Testis (tissue), 3 donors: ENCODE measurements around the gene SPARC. TPM values are rescaled to one million over a fixed set of nuclear protein-coding genes. Genes with fewer than 3 reads are reported as not detected.

ENCODE experiments used
- DNase-seq: peaks from one replicate; pipeline ENCODE4 v3.0.0-alpha.2; 2019
- H3K27ac ChIP-seq, 2 donors: fragments of 200-600 bp; sonication (generic); one replicate each; pipeline ENCODE4 v1.5.1; 2019
- H3K27me3 ChIP-seq: fragments of 200-600 bp; sonication (generic); one replicate; pipeline ENCODE4 v1.5.1; 2019
- H3K36me3 ChIP-seq: fragments of 200-600 bp; sonication (generic); one replicate; pipeline ENCODE4 v1.5.1; 2017; ENCODE audit warnings: low read depth; ENCODE audit errors: missing control alignments
- H3K4me1 ChIP-seq: fragments of 200-600 bp; sonication (generic); one replicate; pipeline ENCODE4 v1.5.1; 2019
- H3K4me3 ChIP-seq, 2 donors: fragments of 200-600 bp; sonication (generic); one replicate each; pipeline ENCODE4 v1.5.1; 2017 to 2019
- H3K9me3 ChIP-seq: fragments of 200-600 bp; sonication (generic); one replicate; pipeline ENCODE4 v1.5.1; 2017
- CTCF ChIP-seq, 3 experiments: fragments of 450-650 bp in 2 of 3; fragments of 200-600 bp in 1 of 3; sonication (generic) in 1 of 3; IDR thresholded peaks; one replicate each; pipeline ENCODE4 v1.5.1; 2016 to 2019; ENCODE audit warnings: antibody characterized with exemption in 3 of 3, mild to moderate bottlenecking in 2 of 3, moderate library complexity in 1 of 3
- POLR2A ChIP-seq: fragments of 450-650 bp; IDR thresholded peaks from one replicate; pipeline ENCODE4 v1.6.1; 2017; ENCODE audit warnings: antibody characterized with exemption, mild to moderate bottlenecking, moderate library complexity
- WGBS, 2 donors: methylation state at CpG; one replicate each; pipeline ENCODE4 v1.1.5; 2018; 5-methylcytosine and 5-hydroxymethylcytosine counted together
- intact Hi-C: fragments of 100-400 bp; cut with DNase I; formaldehyde crosslinking; loops from one replicate; pipeline ENCODE4 v1.15.1; 2023; ENCODE audit warnings: low total_unique reads
- polyA plus RNA-seq: library from polyadenylated mRNA; stranded (reverse); fragments of 350-450 nt; fragmentation: Illumina TruSeq; extraction: RNeasy Lipid Tissue Mini Kit (QIAGEN cat#74804); gene quantifications from one replicate; pipeline ENCODE4 v1.2.3, GENCODE V29; 2014; ENCODE audit warnings: low read depth, low replicate concordance; ENCODE audit not compliant: insufficient read depth
- total RNA-seq, 2 donors: library from RNA; depleted of rRNA; stranded (reverse); fragments of >200 nt; gene quantifications; one replicate each; pipeline ENCODE4 v1.2.3, GENCODE V29; 2016

The SPARC gene
- total and polyA plus RNA-seq, 3 donors from 2014 or later: 1,884 to 3,080 (median 2,585) TPM

- intact Hi-C loops: no loop called here
- Histone ChIP-seq H3K4me3 (peak overlapping the region; percentile 75 to 92), H3K36me3 (no peaks in the 10 kb centered on the region), H3K27ac (peak overlapping the region; percentile 93 to 97), H3K4me1 (peaks cover 37% of the 10 kb centered on the region), H3K9me3 (no peaks in the 10 kb centered on the region), H3K27me3 (no peaks in the 10 kb centered on the region)
- TF ChIP-seq POLR2A (no peak), CTCF (IDR thresholded peaks at IDR 0.05) (no peak)
- 18 to 24% methylated on average over 10 of the region's 10 CpGs for WGBS, 2 donors
- no peak for DNase-seq
These were observed 704 bp downstream of the SPARC start for GRCh38 chr5:151685749-151686673.

- intact Hi-C loops: no loop called here
- WGBS, 2 donors: 27 to 28% methylated on average over 8 of the region's 8 CpGs
- TF ChIP-seq CTCF (IDR thresholded peaks at IDR 0.05) (peak in 1 of 3 experiments; percentile 32), POLR2A (no peak)
- peak overlapping the region; percentile 93 to 97 for H3K27ac ChIP-seq
- DNase-seq: peak; percentile 77
- H3K36me3 ChIP-seq: no peaks in the 10 kb centered on the region
- peak overlapping the region; percentile 75 to 92 for H3K4me3 ChIP-seq
- no peaks in the 10 kb centered on the region for H3K9me3 ChIP-seq
- H3K27me3 ChIP-seq: no peaks in the 10 kb centered on the region
- H3K4me1 ChIP-seq: peaks cover 49% of the 10 kb centered on the region
These were observed 1.9 kb downstream of the SPARC start for GRCh38 chr5:151684690-151685361.

GRCh38 chr5:151683986-151684588 is 2.6 kb downstream of the SPARC start:
- WGBS, 2 donors: 52 to 60% methylated on average over 2 of the region's 2 CpGs
- TF ChIP-seq CTCF (IDR thresholded peaks at IDR 0.05): no peak
- no peak for TF ChIP-seq POLR2A
- peak overlapping the region; percentile 75 to 92 for H3K4me3 ChIP-seq
- intact Hi-C loops: no loop called here
- H3K27me3 ChIP-seq: no peaks in the 10 kb centered on the region
- no peak for DNase-seq
- H3K9me3 ChIP-seq: no peaks in the 10 kb centered on the region
- no peaks in the 10 kb centered on the region for H3K36me3 ChIP-seq
- H3K4me1 ChIP-seq: peaks cover 57% of the 10 kb centered on the region
- H3K27ac ChIP-seq: peak overlapping the region; percentile 93 to 97

GRCh38 chr5:151683444-151683843 is 3.3 kb downstream of the SPARC start:
- 44 to 53% methylated on average over 5 of the region's 5 CpGs for WGBS, 2 donors
- Histone ChIP-seq H3K9me3 (no peaks in the 10 kb centered on the region), H3K27me3 (no peaks in the 10 kb centered on the region), H3K4me1 (peaks cover 62% of the 10 kb centered on the region), H3K4me3 (peak overlapping the region in 1 of 2 donors; percentile 92), H3K27ac (peak overlapping the region; percentile 93 to 97), H3K36me3 (no peaks in the 10 kb centered on the region)
- intact Hi-C loops: no loop called here
- DNase-seq: no peak
- TF ChIP-seq POLR2A (no peak), CTCF (IDR thresholded peaks at IDR 0.05) (no peak)
